ENCODE results near the gene HAPLN2. TPM values are rescaled to one million over a fixed set of nuclear protein-coding genes. Genes with fewer than 3 reads are reported as not detected.
"Not testable (repeated sequence)": the region's sequence is repeated elsewhere in the genome, so short reads cannot be mapped to it uniquely, and the experiment has no call there.

The HAPLN2 gene
- total RNA-seq, 4 donors from 2014 or later = 0.79 TPM; not detected in 3

DNA sequence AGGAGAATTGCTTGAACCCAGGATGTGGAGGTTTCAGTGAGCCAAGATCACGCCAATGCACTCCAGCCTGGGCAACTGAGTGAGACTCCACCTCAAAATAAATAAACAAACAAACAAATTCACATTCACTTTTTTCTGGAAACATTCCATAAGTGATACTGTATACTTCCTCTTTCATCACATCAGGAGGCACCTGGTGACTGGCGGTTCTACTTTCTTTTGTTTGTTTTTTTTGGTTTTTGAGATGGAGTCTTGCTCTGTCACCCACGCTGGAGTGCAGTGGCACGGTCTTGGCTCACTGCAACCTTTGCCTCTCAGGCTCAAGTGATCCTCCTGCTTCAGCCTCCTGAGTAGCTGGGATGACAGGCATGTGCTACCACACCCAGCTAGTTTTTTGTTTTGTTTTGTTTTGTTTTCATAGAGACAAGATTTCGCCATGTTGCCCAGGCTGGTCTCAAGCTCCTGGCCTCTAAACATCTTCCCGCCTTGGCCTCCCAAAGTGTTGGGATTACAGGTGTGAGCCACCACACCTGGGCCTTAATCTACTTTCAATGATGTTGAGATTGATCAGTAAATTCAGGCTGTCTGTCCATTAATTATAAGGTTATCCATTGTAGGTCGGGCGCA, 10.7 kb downstream of the HAPLN2 start:
- peaks cover 8 to 9% of the 10 kb centered on the region in 2 donors for H3K4me1 ChIP-seq
- no peaks in the 10 kb centered on the region for H3K36me3 ChIP-seq
- H3K27me3 ChIP-seq = peaks cover 7% of the 10 kb centered on the region
- no peaks in the 10 kb centered on the region for H3K9me3 ChIP-seq
- H3K4me3 ChIP-seq (replicated peaks in 1 of 3) = no peak overlapping the region
- no peak overlapping the region for H3K27ac ChIP-seq
- intact Hi-C loops (cut with DNase I) = no loop called here
- no peak for DNase-seq
- WGBS, 2 donors = 70 to 72% methylated on average over 8 of the region's 8 CpGs
- TF ChIP-seq, protein P1, sequence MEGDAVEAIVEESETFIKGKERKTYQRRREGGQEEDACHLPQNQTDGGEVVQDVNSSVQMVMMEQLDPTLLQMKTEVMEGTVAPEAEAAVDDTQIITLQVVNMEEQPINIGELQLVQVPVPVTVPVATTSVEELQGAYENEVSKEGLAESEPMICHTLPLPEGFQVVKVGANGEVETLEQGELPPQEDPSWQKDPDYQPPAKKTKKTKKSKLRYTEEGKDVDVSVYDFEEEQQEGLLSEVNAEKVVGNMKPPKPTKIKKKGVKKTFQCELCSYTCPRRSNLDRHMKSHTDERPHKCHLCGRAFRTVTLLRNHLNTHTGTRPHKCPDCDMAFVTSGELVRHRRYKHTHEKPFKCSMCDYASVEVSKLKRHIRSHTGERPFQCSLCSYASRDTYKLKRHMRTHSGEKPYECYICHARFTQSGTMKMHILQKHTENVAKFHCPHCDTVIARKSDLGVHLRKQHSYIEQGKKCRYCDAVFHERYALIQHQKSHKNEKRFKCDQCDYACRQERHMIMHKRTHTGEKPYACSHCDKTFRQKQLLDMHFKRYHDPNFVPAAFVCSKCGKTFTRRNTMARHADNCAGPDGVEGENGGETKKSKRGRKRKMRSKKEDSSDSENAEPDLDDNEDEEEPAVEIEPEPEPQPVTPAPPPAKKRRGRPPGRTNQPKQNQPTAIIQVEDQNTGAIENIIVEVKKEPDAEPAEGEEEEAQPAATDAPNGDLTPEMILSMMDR (IDR thresholded peaks at IDR 0.05) = no peak
- no peak for TF ChIP-seq POLR2A (IDR thresholded peaks at IDR 0.05)

DNA sequence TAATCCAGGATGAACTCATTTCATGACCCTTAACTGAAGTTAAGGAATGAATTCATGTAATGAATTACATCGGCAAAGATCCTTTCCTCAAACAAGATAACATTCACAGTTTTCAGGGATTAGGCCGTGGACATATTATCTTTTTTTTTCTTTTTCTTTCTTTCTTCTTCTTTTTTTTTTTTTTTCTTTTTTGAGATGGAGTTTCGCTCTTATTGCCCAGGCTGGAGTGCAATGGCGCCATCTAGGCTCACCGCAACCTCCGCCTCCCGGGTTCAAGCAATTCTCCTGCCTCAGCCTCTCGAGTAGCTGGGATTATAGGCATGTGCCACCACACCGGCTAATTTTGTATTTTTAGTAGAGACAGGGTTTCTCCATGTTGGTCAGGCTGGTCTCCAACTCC, 11.9 kb downstream of the HAPLN2 start:
- H3K9me3 ChIP-seq; H3K36me3 ChIP-seq; H3K27ac ChIP-seq; H3K27me3 ChIP-seq; intact Hi-C loops (cut with DNase I); H3K4me3 ChIP-seq (replicated peaks in 1 of 3); DNase-seq; H3K4me1 ChIP-seq: not testable (repeated sequence)
- 45 to 53% methylated on average over 9 of the region's 9 CpGs for WGBS, 2 donors

DNA sequence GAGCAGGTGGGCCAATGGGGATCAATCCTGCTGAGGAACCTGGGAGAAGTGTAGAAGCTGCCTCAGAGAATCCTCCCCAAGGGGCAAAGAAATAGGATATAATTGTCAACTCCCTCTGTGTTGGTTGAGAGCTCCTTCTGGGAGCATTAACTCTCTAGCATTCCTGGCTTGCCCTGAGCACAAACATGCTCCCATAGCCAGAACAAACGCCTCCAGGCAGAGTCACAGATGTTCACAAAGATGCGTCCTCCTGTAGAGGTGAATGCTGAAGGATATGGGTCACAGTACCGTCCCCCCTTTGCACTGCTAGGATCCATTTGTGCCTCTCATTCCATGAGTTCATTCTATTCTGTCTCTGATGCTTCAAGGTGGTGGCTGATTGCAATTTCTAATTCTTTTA, 13.1 kb downstream of the HAPLN2 start:
- no peaks in the 10 kb centered on the region for H3K27me3 ChIP-seq

DNA sequence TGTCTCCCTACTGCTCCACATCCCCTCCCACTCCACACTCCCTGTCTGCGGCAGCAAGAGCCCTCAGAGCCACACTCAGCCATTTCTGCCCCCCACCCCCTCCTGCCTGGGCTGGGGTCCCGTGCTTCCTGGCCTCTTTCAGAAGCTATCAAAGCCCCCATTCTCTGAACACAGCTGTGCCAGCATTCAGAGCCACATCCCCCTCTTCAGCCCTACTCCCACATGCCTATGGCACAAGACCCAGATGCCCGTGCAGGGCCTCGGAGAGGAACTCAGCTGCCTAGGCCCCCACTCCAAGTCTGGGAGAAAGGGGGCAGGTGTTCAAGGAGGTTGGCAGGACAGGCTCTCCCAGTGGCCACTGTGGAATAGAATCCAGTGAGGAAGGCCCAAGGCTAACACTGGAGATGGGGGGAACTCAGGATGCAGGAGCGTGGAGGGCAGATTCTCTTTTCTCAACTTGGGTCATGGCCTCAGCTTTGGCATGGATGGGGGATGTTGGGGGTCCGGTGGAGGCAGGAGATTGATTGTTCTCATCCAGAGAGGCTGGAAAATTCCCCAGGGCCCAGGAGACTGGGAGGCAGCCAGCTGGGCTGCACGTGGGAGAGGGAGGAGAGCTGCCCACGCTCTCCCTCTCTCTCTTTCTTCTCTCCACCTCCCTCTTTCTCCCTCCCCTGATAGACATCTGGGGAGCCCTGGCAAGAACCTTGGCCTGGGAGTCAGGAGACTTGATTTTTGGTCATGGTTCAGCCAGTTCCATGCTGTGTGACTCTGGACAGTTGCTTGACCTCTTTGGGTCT, 19.2 kb downstream of the HAPLN2 start:
- Histone ChIP-seq H3K9me3 (no peaks in the 10 kb centered on the region), H3K36me3 (no peaks in the 10 kb centered on the region), H3K4me1 (peaks cover 9 to 10% of the 10 kb centered on the region in 2 donors), H3K27me3 (peaks cover 23% of the 10 kb centered on the region), H3K4me3 (replicated peaks in 1 of 3) (no peak overlapping the region), H3K27ac (no peak overlapping the region)
- WGBS, 2 donors = 32 to 57% methylated on average over 5 to 8 of the region's 8 CpGs
- DNase-seq = no peak
- TF ChIP-seq POLR2A (IDR thresholded peaks at IDR 0.05) = no peak
- TF ChIP-seq, protein P1 (IDR thresholded peaks at IDR 0.05) = no peak
- intact Hi-C loops (cut with DNase I) = no loop called here

More for the DNA sequence above, 13.1 kb downstream of the HAPLN2 start:
- DNase-seq = no peak
- H3K4me1 ChIP-seq = no peaks in the 10 kb centered on the region
- H3K9me3 ChIP-seq = no peaks in the 10 kb centered on the region
- H3K27ac ChIP-seq = no peak overlapping the region
- 54 to 70% methylated on average over 3 of the region's 3 CpGs for WGBS, 2 donors
- H3K4me3 ChIP-seq (replicated peaks in 1 of 3) = no peak overlapping the region
- intact Hi-C loops (cut with DNase I) = no loop called here
- no peaks in the 10 kb centered on the region for H3K36me3 ChIP-seq
- TF ChIP-seq, protein P1 (IDR thresholded peaks at IDR 0.05) = no peak
- TF ChIP-seq POLR2A (IDR thresholded peaks at IDR 0.05) = no peak

DNA sequence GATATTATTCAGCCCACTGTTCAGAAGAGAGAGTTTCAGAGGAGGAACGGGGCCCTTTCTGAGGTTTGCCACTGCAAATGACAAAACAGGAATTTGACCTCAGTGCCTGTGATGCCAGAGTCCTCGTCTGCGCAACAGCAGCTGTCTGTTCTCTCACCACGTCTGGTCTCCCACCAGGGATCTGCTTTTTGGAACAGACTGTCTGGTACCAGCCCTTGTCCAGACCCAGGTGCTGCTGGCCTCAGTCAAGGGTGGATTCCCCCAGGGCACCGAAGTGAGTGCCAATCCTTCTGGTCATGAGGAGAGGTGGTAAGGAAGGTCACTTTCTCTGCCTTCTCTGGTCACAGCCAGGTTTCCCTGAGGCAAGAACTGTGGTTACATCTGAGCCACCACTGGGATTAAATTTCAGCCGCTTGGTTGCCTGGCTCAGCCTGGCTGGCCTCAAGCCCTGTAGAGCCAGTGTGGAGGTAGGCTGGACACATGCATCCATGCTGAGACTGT, 20.4 kb downstream of the HAPLN2 start:
- DNase-seq = no peak
- H3K36me3 ChIP-seq = no peaks in the 10 kb centered on the region
- no peak overlapping the region for H3K4me3 ChIP-seq (replicated peaks in 1 of 3)
- H3K9me3 ChIP-seq = no peaks in the 10 kb centered on the region
- intact Hi-C loops (cut with DNase I) = no loop called here
- no peak overlapping the region for H3K27ac ChIP-seq
- WGBS, 2 donors = 56 to 67% methylated on average over 6 of the region's 6 CpGs
- TF ChIP-seq, protein P1 (IDR thresholded peaks at IDR 0.05) = no peak
- no peak for TF ChIP-seq POLR2A (IDR thresholded peaks at IDR 0.05)
- peaks cover 23% of the 10 kb centered on the region for H3K27me3 ChIP-seq
- peaks cover 9 to 10% of the 10 kb centered on the region in 2 donors for H3K4me1 ChIP-seq

Data from thyroid gland (tissue), 4 donors.